HG02970 (cell line): ENCODE results near the gene SEMA4D.

Experiments
- ATAC-seq: cut with Tn5 transposase; IDR thresholded peaks from one replicate; pipeline ENCODE4 v1.9.1; 2021; ENCODE audit warnings: mild to moderate bottlenecking, moderate library complexity, moderate number of reproducible peaks; ENCODE audit not compliant: unreplicated experiment, low FRiP score

The SEMA4D gene

GRCh38 chr9:89418882-89419640 lies 78.9 kb downstream of the SEMA4D start:
- ATAC-seq = peak; percentile 43

- no peak for ATAC-seq
Measured at GRCh38 chr9:89418474-89418845, 79.5 kb downstream of the SEMA4D start.

GRCh38 chr9:89417832-89418473 lies 80.0 kb downstream of the SEMA4D start:
- no peak for ATAC-seq

GRCh38 chr9:89414670-89415324 lies 83.1 kb downstream of the SEMA4D start:
- no peak for ATAC-seq

- ATAC-seq = no peak
Measured at GRCh38 chr9:89413963-89414638, 83.8 kb downstream of the SEMA4D start.

GRCh38 chr9:89412951-89413350 lies 85.0 kb downstream of the SEMA4D start:
- ATAC-seq = no peak

GRCh38 chr9:89412541-89412940 lies 85.4 kb downstream of the SEMA4D start:
- ATAC-seq = no peak

- no peak for ATAC-seq
Measured at GRCh38 chr9:89411759-89412158, 86.2 kb downstream of the SEMA4D start.

- no peak for ATAC-seq
Measured at GRCh38 chr9:89410641-89411350, 87.1 kb downstream of the SEMA4D start.

- no peak for ATAC-seq
Measured at GRCh38 chr9:89410022-89410421, 87.9 kb downstream of the SEMA4D start.

- no peak for ATAC-seq
Measured at GRCh38 chr9:89409466-89409865, 88.4 kb downstream of the SEMA4D start.

- ATAC-seq = no peak
Measured at GRCh38 chr9:89408628-89409101, 89.2 kb downstream of the SEMA4D start.

- ATAC-seq = no peak
Measured at GRCh38 chr9:89407070-89407469, 90.8 kb downstream of the SEMA4D start.

- no peak for ATAC-seq
Measured at GRCh38 chr9:89405826-89406225, 92.1 kb downstream of the SEMA4D start.

GRCh38 chr9:89404074-89404473 lies 93.8 kb downstream of the SEMA4D start:
- ATAC-seq = no peak

- no peak for ATAC-seq
Measured at GRCh38 chr9:89402695-89403427, 95.1 kb downstream of the SEMA4D start.

- ATAC-seq = peak; percentile 49
Measured at GRCh38 chr9:89400403-89401116, 97.4 kb downstream of the SEMA4D start.

GRCh38 chr9:89398621-89399020 lies 99.3 kb downstream of the SEMA4D start:
- ATAC-seq = no peak

GRCh38 chr9:89397471-89397870 lies 100.4 kb downstream of the SEMA4D start:
- ATAC-seq = no peak
